ENCODE data around the gene TSHZ1.

TSHZ1 gene

GRCh38 chr18:75214332-75214690 is 3.7 kb downstream of the TSHZ1 start:
- Histone ChIP-seq H3K4me1 (ENCODE audit: control insufficient read depth, insufficient read depth, low read length) (peaks cover 61% of the 10 kb centered on the region), H3K36me3 (ENCODE audit: control insufficient read depth in 2 of 2, insufficient read depth in 1 of 2, low read length in 2 of 2) (no peaks in the 10 kb centered on the region), H3K4me3 (ENCODE audit: low read depth, low read length) (no peak overlapping the region), H3K9me3 (ENCODE audit: control insufficient read depth, insufficient read depth, low read depth, low read length) (no peaks in the 10 kb centered on the region), H3K27ac (ENCODE audit: extremely low read depth, low read depth, low read length) (no peak overlapping the region; the same call in 1 of the 2 replicates)
- ChIA-PET POLR2A (no interaction called here), CTCF (interaction anchor here (0.9 kb wide), 1 partner anchor 11 kb away, joined by 3 read pairs; no protein-coding TSS in a partner anchor)
- TF ChIP-seq ZBTB8A (tag by site-specific recombination; IDR thresholded peaks at IDR 0.05) (no peak), ZNF747 (tag by site-specific recombination; IDR thresholded peaks at IDR 0.05) (no peak), ZFP3 (tag by site-specific recombination; IDR thresholded peaks at IDR 0.05; ENCODE audit: low read depth) (no peak), ZSCAN23 (tag by site-specific recombination; IDR thresholded peaks at IDR 0.05) (no peak), ZNF658 (tag by site-specific recombination; IDR thresholded peaks at IDR 0.05) (no peak), GFI1B (tag by site-specific recombination; IDR thresholded peaks at IDR 0.05) (no peak), TCF7L2 (IDR thresholded peaks at IDR 0.05; ENCODE audit: borderline replicate concordance, low read depth, low read length) (no peak), ZFP69B (tag by site-specific recombination; IDR thresholded peaks at IDR 0.05) (no peak), ZNF548 (tag by site-specific recombination; IDR thresholded peaks at IDR 0.05) (no peak), ZBTB11 (tag by site-specific recombination; conservative IDR thresholded peaks at IDR 0.05; ENCODE audit: low read depth) (no peak), PRDM1 (tag by site-specific recombination; IDR thresholded peaks at IDR 0.05) (no peak), ZNF239 (tag by site-specific recombination; IDR thresholded peaks at IDR 0.05) (no peak), ZBTB48 (tag by site-specific recombination; IDR thresholded peaks at IDR 0.05) (no peak), ZNF510 (tag by site-specific recombination; IDR thresholded peaks at IDR 0.05; ENCODE audit: insufficient replicate concordance) (no peak), ZNF785 (tag by site-specific recombination; IDR thresholded peaks at IDR 0.05) (no peak), ZBTB20 (tag by site-specific recombination; IDR thresholded peaks at IDR 0.05) (no peak), ZNF391 (tag by site-specific recombination; IDR thresholded peaks at IDR 0.05; ENCODE audit: borderline replicate concordance, low read depth) (no peak)
- TF ChIP-seq, protein P1, sequence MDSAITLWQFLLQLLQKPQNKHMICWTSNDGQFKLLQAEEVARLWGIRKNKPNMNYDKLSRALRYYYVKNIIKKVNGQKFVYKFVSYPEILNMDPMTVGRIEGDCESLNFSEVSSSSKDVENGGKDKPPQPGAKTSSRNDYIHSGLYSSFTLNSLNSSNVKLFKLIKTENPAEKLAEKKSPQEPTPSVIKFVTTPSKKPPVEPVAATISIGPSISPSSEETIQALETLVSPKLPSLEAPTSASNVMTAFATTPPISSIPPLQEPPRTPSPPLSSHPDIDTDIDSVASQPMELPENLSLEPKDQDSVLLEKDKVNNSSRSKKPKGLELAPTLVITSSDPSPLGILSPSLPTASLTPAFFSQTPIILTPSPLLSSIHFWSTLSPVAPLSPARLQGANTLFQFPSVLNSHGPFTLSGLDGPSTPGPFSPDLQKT (IDR thresholded peaks at IDR 0.05; ENCODE audit: borderline replicate concordance, low read depth, low read length): no peak

DNA sequence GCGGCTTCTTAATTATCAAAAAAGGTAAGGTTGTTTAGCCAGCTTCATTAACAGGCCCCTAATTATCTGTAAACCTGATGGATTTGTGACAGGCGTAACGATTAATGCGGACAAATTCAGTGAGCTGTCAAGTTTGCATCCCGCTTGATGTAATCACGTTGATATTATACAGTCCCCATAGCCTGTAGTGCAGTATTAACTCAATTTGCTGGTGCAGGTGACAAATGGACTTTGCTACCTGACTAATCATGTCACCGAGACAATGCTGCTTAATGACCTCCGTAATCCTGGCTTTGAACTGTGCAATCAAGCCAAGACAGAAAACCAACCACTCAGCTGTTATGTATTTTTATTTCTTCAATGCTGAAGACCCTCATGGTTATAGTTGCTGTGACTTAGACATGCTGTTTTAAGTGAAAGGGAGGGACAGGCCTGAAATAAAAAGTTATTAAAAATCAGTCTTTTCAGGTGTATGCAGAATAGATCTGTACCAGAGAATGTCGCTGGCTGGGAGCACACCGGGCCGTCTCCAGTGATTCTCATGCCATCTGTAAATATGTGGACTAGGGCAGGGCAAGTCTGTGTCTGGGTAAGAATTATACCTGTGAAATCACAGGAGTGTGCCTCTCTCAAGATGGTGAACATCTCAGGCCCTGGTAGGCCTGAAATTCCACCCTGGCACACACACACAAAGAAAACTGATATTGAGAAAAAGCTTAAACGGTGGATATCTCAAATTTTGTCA is 4.3 kb downstream of the TSHZ1 start:
- Histone ChIP-seq H3K4me3 (ENCODE audit: low read depth, low read length) (no peak overlapping the region), H3K36me3 (ENCODE audit: control insufficient read depth in 2 of 2, insufficient read depth in 1 of 2, low read length in 2 of 2) (no peaks in the 10 kb centered on the region), H3K9me3 (ENCODE audit: control insufficient read depth, insufficient read depth, low read depth, low read length) (no peaks in the 10 kb centered on the region), H3K27ac (ENCODE audit: extremely low read depth, low read depth, low read length) (no peak overlapping the region; the same call in 1 of the 2 replicates), H3K4me1 (ENCODE audit: control insufficient read depth, insufficient read depth, low read length) (peaks cover 65% of the 10 kb centered on the region)
- POLR2A ChIA-PET: no interaction called here
- CTCF ChIA-PET: no interaction called here
- no peak for TF ChIP-seq ZNF266 (tag by site-specific recombination; IDR thresholded peaks at IDR 0.05; ENCODE audit: low read depth)
- no peak for TF ChIP-seq ZNF324 (tag by site-specific recombination; IDR thresholded peaks at IDR 0.05)
- TF ChIP-seq HOXC10 (CRISPR knock-in tag; IDR thresholded peaks at IDR 0.05): no peak
- no peak for TF ChIP-seq HOXD13 (CRISPR knock-in tag; IDR thresholded peaks at IDR 0.05; ENCODE audit: borderline replicate concordance)
- no peak for TF ChIP-seq ZNF776 (tag by site-specific recombination; IDR thresholded peaks at IDR 0.05; ENCODE audit: borderline replicate concordance)
- TF ChIP-seq MYNN (tag by site-specific recombination; IDR thresholded peaks at IDR 0.05; ENCODE audit: borderline replicate concordance): no peak

Measured in HEK293 (cell line).